HepG2 (cell line): ENCODE measurements around the gene PARP14. TPM values are rescaled to one million over a fixed set of nuclear protein-coding genes. Genes with fewer than 3 reads are reported as not detected.

Experiments used
- ATAC-seq: fragments of 200-7000 bp; cut with Tn5 transposase; 3 replicates; pipeline ENCODE4 v1.9.1; 2020; ENCODE audit warnings: mild to moderate bottlenecking, moderate library complexity
- BruUV-seq: library from RNA; stranded (reverse); fragments of 400-500 nt; replicated peaks from 2 replicates; lab custom pipeline; 2021; lab: Mats Ljungman, UMichigan
- CTCF ChIA-PET: fragments of 300-600 bp; formaldehyde crosslinking; extraction: SDS; loops from one replicate; lab custom pipeline; 2021; ENCODE audit warnings: low total read pairs, inconsistent platforms, low intra/inter-chr PET ratio; lab: Yijun Ruan, JAX
- POLR2A ChIA-PET: fragments of 350-600 bp; sonication (Branson Sonifier 250); formaldehyde crosslinking; loops from one replicate; lab custom pipeline; 2020; ENCODE audit warnings: antibody characterized with exemption, inconsistent platforms; lab: Yijun Ruan, JAX
- DNase-seq: peaks from one replicate; pipeline ENCODE4 v3.0.0-alpha.2; 2015; ENCODE audit warnings: low spot score
- FAIRE-seq: peaks from 3 replicates; lab custom pipeline; 2011; peaks lifted over from hg19 to GRCh38; lab: Jason Lieb, UNC
- H2AFZ ChIP-seq: one replicate; pipeline ENCODE4 v1.6.1; 2011; ENCODE audit warnings: low read length, inconsistent platforms
- H3K27ac ChIP-seq: fragments of 300-600 bp; 3 replicates; pipeline ENCODE4 v1.8.0; 2011; ENCODE audit warnings: mixed run types, mild to moderate bottlenecking, mixed read lengths, low read length, inconsistent platforms; ENCODE audit not compliant: insufficient read depth; ENCODE audit errors: extremely low read length
- H3K27me3 ChIP-seq, 2 experiments: fragments of 200-600 bp in 1 of 2; 2 replicates in 1 of 2; 3 replicates in 1 of 2; pipeline versions ENCODE4 v1.6.0 to v1.8.0; 2011; ENCODE audit warnings: low read length in 2 of 2, mild to moderate bottlenecking in 2 of 2, moderate library complexity in 2 of 2, inconsistent platforms in 1 of 2; ENCODE audit not compliant: insufficient read depth in 2 of 2, control insufficient read depth in 1 of 2
- H3K36me3 ChIP-seq, 2 experiments: fragments of 200-600 bp in 1 of 2; replicated peaks in 1 of 2; 2 replicates in 1 of 2; 3 replicates in 1 of 2; pipeline versions ENCODE4 v1.5.1 to v1.8.0; 2011; ENCODE audit warnings: low read length in 2 of 2, inconsistent platforms in 1 of 2; ENCODE audit not compliant: insufficient read depth in 2 of 2, control insufficient read depth in 1 of 2
- H3K4me1 ChIP-seq: 2 replicates; pipeline ENCODE4 v1.5.1; 2012; ENCODE audit warnings: low read length, inconsistent platforms; ENCODE audit not compliant: insufficient read depth
- H3K4me2 ChIP-seq: 2 replicates; pipeline ENCODE4 v1.6.0; 2011; ENCODE audit warnings: low read depth, low read length, inconsistent platforms
- H3K4me3 ChIP-seq, 3 experiments: fragments of 200-600 bp in 1 of 3; sonication (generic), shearing (Covaris generic) in 1 of 3; replicated peaks in 1 of 3; 2 replicates each; pipeline ENCODE4 v1.5.1; 2011 to 2016; ENCODE audit warnings: low read length in 3 of 3, inconsistent platforms in 2 of 3, low read depth in 2 of 3, mild to moderate bottlenecking in 2 of 3, control low read depth in 1 of 3, mixed read lengths in 1 of 3; ENCODE audit not compliant: insufficient read depth in 1 of 3
- H3K79me2 ChIP-seq: one replicate; pipeline ENCODE4 v1.6.1; 2011; ENCODE audit warnings: low read length, inconsistent platforms; ENCODE audit not compliant: insufficient read depth
- H3K9ac ChIP-seq: 2 replicates; pipeline ENCODE4 v1.6.0; 2011; ENCODE audit warnings: mild to moderate bottlenecking, low read depth, low read length, inconsistent platforms; ENCODE audit not compliant: insufficient read depth
- H3K9me3 ChIP-seq: 2 replicates; pipeline ENCODE4 v1.5.1; 2012; ENCODE audit warnings: mild to moderate bottlenecking, low read length
- H4K20me1 ChIP-seq: 2 replicates; pipeline ENCODE4 v1.6.0; 2011; ENCODE audit warnings: inconsistent platforms, mild to moderate bottlenecking, low read length, moderate library complexity; ENCODE audit not compliant: insufficient read depth
- DRAP1 ChIP-seq: IDR thresholded peaks from 2 replicates; pipeline ENCODE4 v1.6.1; 2016; ENCODE audit warnings: missing genetic modification reagents, missing compliant biosample characterization
- ISX ChIP-seq: sonication (generic); formaldehyde crosslinking; conservative IDR thresholded peaks from 2 replicates; pipeline ENCODE4 v1.5.0; 2020; ENCODE audit warnings: missing genetic modification reagents
- KDM5A ChIP-seq: fragments of 200-600 bp; sonication (generic); IDR thresholded peaks from 2 replicates; pipeline ENCODE4 v1.7.0; 2018; ENCODE audit warnings: antibody characterized with exemption, mild to moderate bottlenecking, low read length, borderline replicate concordance
- NFATC3 ChIP-seq: sonication (generic); formaldehyde crosslinking; IDR thresholded peaks from 2 replicates; pipeline ENCODE4 v1.5.1; 2020; ENCODE audit warnings: mild to moderate bottlenecking, missing genetic modification reagents
- NFIB ChIP-seq: sonication (generic); formaldehyde crosslinking; IDR thresholded peaks from 2 replicates; pipeline ENCODE4 v1.9.0; 2021; ENCODE audit warnings: missing genetic modification reagents, mild to moderate bottlenecking, borderline replicate concordance
- SIN3B ChIP-seq: fragments of 150-350 bp; IDR thresholded peaks from 2 replicates; pipeline ENCODE4 v1.6.1; 2014; ENCODE audit warnings: low read length
- ZNF17 ChIP-seq: sonication (generic); formaldehyde crosslinking; IDR thresholded peaks from 2 replicates; pipeline ENCODE4 v1.5.0; 2020; ENCODE audit warnings: mild to moderate bottlenecking, missing genetic modification reagents
- ZNF33B ChIP-seq: sonication (generic); formaldehyde crosslinking; IDR thresholded peaks from 2 replicates; pipeline ENCODE4 v1.5.1; 2020; ENCODE audit warnings: mild to moderate bottlenecking, missing genetic modification reagents
- ZNF432 ChIP-seq: sonication (generic); formaldehyde crosslinking; IDR thresholded peaks from 2 replicates; pipeline ENCODE4 v1.5.0; 2020; ENCODE audit warnings: missing genetic modification reagents, mild to moderate bottlenecking, borderline replicate concordance
- WGBS: methylation state at CpG from one replicate; pipeline ENCODE4 v1.1.6; 2017; ENCODE audit warnings: low lambda C conversion rate; 5-methylcytosine and 5-hydroxymethylcytosine counted together
- in situ Hi-C: cut with HindIII; loops from 2 replicates; pipeline ENCODE4 v1.10.0; 2017; ENCODE audit warnings: low pct_unique_long_range_greater_than_20kb; ENCODE audit not compliant: extremely low pct_ligation_motif_present
- intact Hi-C: fragments of 100-400 bp; cut with micrococcal nuclease; formaldehyde crosslinking; loops from one replicate; pipeline ENCODE4 v1.10.0; 2022; ENCODE audit not compliant: unreplicated experiment
- polyA plus RNA-seq, 8 experiments: library from polyadenylated mRNA; depleted of rRNA in 3 of 8; stranded (reverse) in 7 of 8; unstranded in 1 of 8; fragments of >200 nt; fragmentation: Illumina TruSeq in 4 of 8; extraction: Trizol in 4 of 8; gene quantifications; 2 replicates each; pipeline versions ENCODE4 v1.2.1 to v1.2.3, GENCODE V29; 2011 to 2016; ENCODE audit warnings: low read depth in 4 of 8, missing spikeins in 1 of 8, mixed read lengths in 1 of 8; ENCODE audit not compliant: insufficient read depth in 1 of 8
- total RNA-seq, 5 experiments: library from RNA; depleted of rRNA; stranded (reverse); fragments of >200 nt; fragmentation: Illumina TruSeq; extraction: Trizol; gene quantifications; 2 replicates each; pipeline ENCODE4 v1.2.3, GENCODE V29; 2016; ENCODE audit warnings: low read depth in 1 of 5
- TF ChIP-seq, protein P1 (sequence below): sonication (generic); formaldehyde crosslinking; IDR thresholded peaks from 2 replicates; pipeline ENCODE4 v1.4.0; 2020; ENCODE audit warnings: missing genetic modification reagents
- TF ChIP-seq, protein P2 (sequence below): sonication (generic); formaldehyde crosslinking; IDR thresholded peaks from 2 replicates; pipeline ENCODE4 v1.4.0; 2020; ENCODE audit warnings: missing genetic modification reagents

PARP14 gene
- total and polyA plus RNA-seq, 2 of the 13 experiments (the other 11 are each of a cell fraction or from before 2014, with no cell fraction given), result 9.0 to 19.1 TPM

DNA sequence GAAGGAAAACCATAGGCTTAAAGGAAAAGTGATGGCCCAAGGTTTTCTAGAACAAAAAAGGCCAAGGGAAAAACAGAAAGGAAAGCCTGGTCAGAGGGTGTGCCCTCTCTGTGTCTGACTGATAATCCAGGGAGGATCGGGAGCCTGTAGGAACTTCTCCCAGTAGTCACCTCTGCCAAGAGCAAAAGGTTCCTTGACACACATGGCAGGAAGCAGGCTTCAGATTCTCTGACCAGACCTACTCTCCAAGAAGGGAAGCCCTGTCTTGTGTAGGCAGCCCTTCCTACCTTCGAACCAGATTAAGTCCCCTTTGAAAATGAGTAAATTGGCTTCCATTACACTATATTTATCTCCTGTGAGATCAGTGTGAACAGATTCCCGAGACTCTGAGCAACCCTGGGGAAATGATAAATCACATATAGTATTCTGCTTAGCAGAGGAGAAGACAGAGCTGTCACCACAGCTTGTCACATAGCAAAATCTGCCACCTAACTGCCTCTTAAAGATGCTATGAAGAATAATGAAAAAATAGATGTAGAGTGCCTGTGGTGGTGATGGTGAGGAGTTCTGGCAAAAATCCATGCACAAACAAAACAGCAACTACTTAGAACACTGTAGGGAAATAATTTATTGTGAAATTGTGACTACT, 38.8 kb downstream of the PARP14 start:
- no peak for FAIRE-seq
- no peaks in the 10 kb centered on the region for H3K4me1 ChIP-seq
- in situ Hi-C loops (no loop called here), intact Hi-C loops (no loop called here)
- no peak for ATAC-seq
- no peak overlapping the region for H3K4me2 ChIP-seq
- no peak overlapping the region for H3K9ac ChIP-seq
- H2AFZ ChIP-seq, result no peak overlapping the region
- no peaks in the 10 kb centered on the region for H3K27me3 ChIP-seq
- DNase-seq, result no peak
- no peaks in the 10 kb centered on the region for H3K79me2 ChIP-seq
- no peaks in the 10 kb centered on the region for H4K20me1 ChIP-seq
- POLR2A ChIA-PET, result no interaction called here
- CTCF ChIA-PET, result no interaction called here
- BruUV-seq, result no TSS peak
- peaks cover 0 to 10% of the 10 kb centered on the region in 2 experiments; a peak in 3 of 5 replicates for H3K36me3 ChIP-seq
- H3K4me3 ChIP-seq, result no peak overlapping the region
- H3K27ac ChIP-seq, result no peak overlapping the region
- 90% methylated on average over 3 of the region's 3 CpGs for WGBS
- TF ChIP-seq DRAP1 (CRISPR knock-in tag) (no peak), ISX (CRISPR knock-in tag) (no peak), NFATC3 (CRISPR knock-in tag) (no peak), ZNF17 (CRISPR knock-in tag) (no peak), ZNF33B (no peak), SIN3B (no peak), KDM5A (no peak), ZNF432 (CRISPR knock-in tag) (no peak), NFIB (CRISPR knock-in tag) (no peak)
- TF ChIP-seq, protein P1, sequence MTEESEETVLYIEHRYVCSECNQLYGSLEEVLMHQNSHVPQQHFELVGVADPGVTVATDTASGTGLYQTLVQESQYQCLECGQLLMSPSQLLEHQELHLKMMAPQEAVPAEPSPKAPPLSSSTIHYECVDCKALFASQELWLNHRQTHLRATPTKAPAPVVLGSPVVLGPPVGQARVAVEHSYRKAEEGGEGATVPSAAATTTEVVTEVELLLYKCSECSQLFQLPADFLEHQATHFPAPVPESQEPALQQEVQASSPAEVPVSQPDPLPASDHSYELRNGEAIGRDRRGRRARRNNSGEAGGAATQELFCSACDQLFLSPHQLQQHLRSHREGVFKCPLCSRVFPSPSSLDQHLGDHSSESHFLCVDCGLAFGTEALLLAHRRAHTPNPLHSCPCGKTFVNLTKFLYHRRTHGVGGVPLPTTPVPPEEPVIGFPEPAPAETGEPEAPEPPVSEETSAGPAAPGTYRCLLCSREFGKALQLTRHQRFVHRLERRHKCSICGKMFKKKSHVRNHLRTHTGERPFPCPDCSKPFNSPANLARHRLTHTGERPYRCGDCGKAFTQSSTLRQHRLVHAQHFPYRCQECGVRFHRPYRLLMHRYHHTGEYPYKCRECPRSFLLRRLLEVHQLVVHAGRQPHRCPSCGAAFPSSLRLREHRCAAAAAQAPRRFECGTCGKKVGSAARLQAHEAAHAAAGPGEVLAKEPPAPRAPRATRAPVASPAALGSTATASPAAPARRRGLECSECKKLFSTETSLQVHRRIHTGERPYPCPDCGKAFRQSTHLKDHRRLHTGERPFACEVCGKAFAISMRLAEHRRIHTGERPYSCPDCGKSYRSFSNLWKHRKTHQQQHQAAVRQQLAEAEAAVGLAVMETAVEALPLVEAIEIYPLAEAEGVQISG (CRISPR knock-in tag), result no peak
- TF ChIP-seq, protein P2, sequence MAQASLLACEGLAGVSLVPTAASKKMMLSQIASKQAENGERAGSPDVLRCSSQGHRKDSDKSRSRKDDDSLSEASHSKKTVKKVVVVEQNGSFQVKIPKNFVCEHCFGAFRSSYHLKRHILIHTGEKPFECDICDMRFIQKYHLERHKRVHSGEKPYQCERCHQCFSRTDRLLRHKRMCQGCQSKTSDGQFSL (CRISPR knock-in tag), result no peak
- H3K9me3 ChIP-seq, result no peaks in the 10 kb centered on the region
